ENCODE measurements around the gene CGB8.
"Not testable (repeated sequence)": the region's sequence is repeated elsewhere in the genome, so short reads cannot be mapped to it uniquely, and the experiment has no call there.

The CGB8 gene

DNA sequence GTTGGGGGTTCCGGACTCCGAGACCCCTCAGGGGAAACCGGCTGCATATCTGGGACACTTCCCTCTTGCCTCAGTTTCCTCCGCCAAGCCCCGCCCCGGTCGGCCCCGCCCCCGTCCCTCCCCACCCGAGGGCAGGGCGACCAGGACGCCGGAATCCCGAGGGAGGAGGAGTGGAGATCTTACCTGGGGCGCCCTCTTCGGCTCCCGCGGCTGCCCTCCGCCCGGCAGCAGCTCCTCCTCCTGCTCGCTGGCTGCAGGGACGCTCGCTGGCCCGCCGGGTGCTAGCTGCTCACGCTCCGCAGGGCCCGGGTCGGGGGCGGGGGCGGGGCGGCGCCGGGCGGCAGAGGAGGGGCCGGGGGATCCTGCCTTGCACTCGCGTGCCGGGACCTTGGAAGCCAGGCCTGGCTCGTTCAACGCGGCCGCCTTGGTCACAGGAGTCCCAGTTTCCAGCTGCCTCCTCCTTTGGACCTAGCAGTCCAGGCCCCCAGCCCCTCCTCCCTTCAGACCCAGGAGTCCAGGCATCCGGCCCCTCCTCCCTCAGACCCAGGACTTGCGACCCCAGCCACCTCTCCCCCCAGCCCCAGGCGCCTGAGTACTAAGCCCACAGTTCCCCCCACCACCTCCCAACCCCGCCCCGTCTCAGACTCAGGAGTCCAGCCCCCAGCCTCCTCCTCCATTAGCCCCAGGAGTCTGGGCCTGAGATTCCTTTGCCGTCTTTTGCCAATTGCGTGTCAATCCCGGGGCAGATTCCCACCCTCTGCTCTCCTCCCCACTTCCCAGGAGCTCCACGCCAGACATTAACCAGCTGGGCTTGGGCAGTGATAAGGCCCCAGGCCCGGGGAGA lies 16.1 kb upstream of the CGB8 start, which contains the start of gene NTF4:
Gene NTF4, minus strand, starts transcription at position 51 of the 844 bp plus-strand sequence. CDS start 2,821 bp downstream, outside the sequence.
- Histone ChIP-seq H3K4me1 (ENCODE audit: insufficient read depth, insufficient read length) (peaks cover 19% of the 10 kb centered on the region), H3K4me3 (ENCODE audit: insufficient read length, low read depth) (peak within 1 kb of the TSS; percentile 18), H3K9me3 (ENCODE audit: insufficient read depth, low read length) (no peaks in the 10 kb centered on the region; the same call in 1 of the 2 replicates), H3K27me3 (ENCODE audit: insufficient read depth, insufficient read length) (peaks cover 14% of the 10 kb centered on the region), H3K9ac (ENCODE audit: insufficient read length, low read depth) (peak within 1 kb of the TSS; percentile 70), H3K36me3 (ENCODE audit: insufficient read depth, insufficient read length, low read length) (no peaks in the 10 kb centered on the region)
- no peak for TF ChIP-seq SUZ12 (IDR thresholded peaks at IDR 0.05; ENCODE audit: extremely low read depth, insufficient read depth, insufficient read length)
- no peak for TF ChIP-seq ZNF274 (IDR thresholded peaks at IDR 0.05; ENCODE audit: low read depth, low read length)
- no peak for TF ChIP-seq YY1 (IDR thresholded peaks at IDR 0.05; ENCODE audit: insufficient read depth, insufficient read length)
- DNase-seq (ENCODE audit: low read depth, low spot score) = no peak

- Histone ChIP-seq H3K9ac (ENCODE audit: insufficient read length, low read depth) (peak overlapping the region; percentile 56), H3K27me3 (ENCODE audit: insufficient read depth, insufficient read length) (peaks cover 11% of the 10 kb centered on the region), H3K4me1 (ENCODE audit: insufficient read depth, insufficient read length) (peaks cover 19% of the 10 kb centered on the region), H3K9me3 (ENCODE audit: insufficient read depth, low read length) (no peaks in the 10 kb centered on the region), H3K36me3 (ENCODE audit: insufficient read depth, insufficient read length, low read length) (no peaks in the 10 kb centered on the region), H3K4me3 (ENCODE audit: insufficient read length, low read depth) (peak overlapping the region; percentile 9)
- TF ChIP-seq ZNF274 (IDR thresholded peaks at IDR 0.05; ENCODE audit: low read depth, low read length) = no peak
- TF ChIP-seq SUZ12 (IDR thresholded peaks at IDR 0.05; ENCODE audit: extremely low read depth, insufficient read depth, insufficient read length) = no peak
- no peak for TF ChIP-seq YY1 (IDR thresholded peaks at IDR 0.05; ENCODE audit: insufficient read depth, insufficient read length)
- no peak for DNase-seq (ENCODE audit: low read depth, low spot score)
Observed at GRCh38 chr19:49064029-49064629, 15.2 kb upstream of the CGB8 start.

- no peak overlapping the region for H3K4me3 ChIP-seq (ENCODE audit: insufficient read length, low read depth)
- peaks cover 31% of the 10 kb centered on the region for H3K27me3 ChIP-seq (ENCODE audit: insufficient read depth, insufficient read length)
- H3K36me3 ChIP-seq (ENCODE audit: insufficient read depth, insufficient read length, low read length) = no peaks in the 10 kb centered on the region
- TF ChIP-seq SUZ12 (IDR thresholded peaks at IDR 0.05; ENCODE audit: extremely low read depth, insufficient read depth, insufficient read length) (no peak), ZNF274 (IDR thresholded peaks at IDR 0.05; ENCODE audit: low read depth, low read length) (no peak), YY1 (IDR thresholded peaks at IDR 0.05; ENCODE audit: insufficient read depth, insufficient read length) (no peak)
- no peak for DNase-seq (ENCODE audit: low read depth, low spot score)
- no peak overlapping the region for H3K9ac ChIP-seq (ENCODE audit: insufficient read length, low read depth)
- no peaks in the 10 kb centered on the region for H3K9me3 ChIP-seq (ENCODE audit: insufficient read depth, low read length)
- H3K4me1 ChIP-seq (ENCODE audit: insufficient read depth, insufficient read length) = peaks cover 21% of the 10 kb centered on the region
Observed at GRCh38 chr19:49061445-49061844, 12.5 kb upstream of the CGB8 start.

GRCh38 chr19:49061000-49061399 lies 12.1 kb upstream of the CGB8 start:
- Histone ChIP-seq H3K9ac (ENCODE audit: insufficient read length, low read depth) (no peak overlapping the region), H3K36me3 (ENCODE audit: insufficient read depth, insufficient read length, low read length) (no peaks in the 10 kb centered on the region), H3K9me3 (ENCODE audit: insufficient read depth, low read length) (no peaks in the 10 kb centered on the region), H3K27me3 (ENCODE audit: insufficient read depth, insufficient read length) (peaks cover 36% of the 10 kb centered on the region), H3K4me1 (ENCODE audit: insufficient read depth, insufficient read length) (peaks cover 18% of the 10 kb centered on the region), H3K4me3 (ENCODE audit: insufficient read length, low read depth) (no peak overlapping the region)
- DNase-seq (ENCODE audit: low read depth, low spot score) = no peak
- TF ChIP-seq SUZ12 (IDR thresholded peaks at IDR 0.05; ENCODE audit: extremely low read depth, insufficient read depth, insufficient read length) = no peak
- TF ChIP-seq ZNF274 (IDR thresholded peaks at IDR 0.05; ENCODE audit: low read depth, low read length) = no peak
- no peak for TF ChIP-seq YY1 (IDR thresholded peaks at IDR 0.05; ENCODE audit: insufficient read depth, insufficient read length)

DNA sequence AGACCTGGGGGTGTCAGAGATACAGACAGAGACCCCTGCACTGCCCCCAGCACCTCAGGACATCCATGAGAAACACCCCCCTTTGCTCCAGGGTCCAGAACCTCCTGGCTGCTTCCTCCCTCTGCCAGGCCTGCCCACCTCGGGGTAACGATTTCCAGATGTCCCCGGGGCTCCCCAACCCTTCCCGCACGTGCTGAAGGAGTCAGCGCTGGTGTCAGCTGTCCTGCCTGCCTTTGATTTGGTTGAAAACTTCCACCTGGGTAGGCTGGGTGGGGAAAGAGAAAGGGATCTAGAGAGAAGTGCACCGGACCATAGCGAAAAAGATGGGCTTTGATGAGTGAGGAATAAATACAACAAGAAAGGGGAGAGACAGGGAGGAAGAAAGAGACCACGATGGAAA lies 10.1 kb upstream of the CGB8 start:
- Histone ChIP-seq H3K27me3 (ENCODE audit: insufficient read depth, insufficient read length) (peaks cover 48% of the 10 kb centered on the region), H3K4me3 (ENCODE audit: insufficient read length, low read depth) (no peak overlapping the region), H3K36me3 (ENCODE audit: insufficient read depth, insufficient read length, low read length) (no peaks in the 10 kb centered on the region), H3K9me3 (ENCODE audit: insufficient read depth, low read length) (no peaks in the 10 kb centered on the region), H3K9ac (ENCODE audit: insufficient read length, low read depth) (no peak overlapping the region), H3K4me1 (ENCODE audit: insufficient read depth, insufficient read length) (peaks cover 8% of the 10 kb centered on the region)
- TF ChIP-seq ZNF274 (IDR thresholded peaks at IDR 0.05; ENCODE audit: low read depth, low read length) = no peak
- no peak for TF ChIP-seq YY1 (IDR thresholded peaks at IDR 0.05; ENCODE audit: insufficient read depth, insufficient read length)
- no peak for TF ChIP-seq SUZ12 (IDR thresholded peaks at IDR 0.05; ENCODE audit: extremely low read depth, insufficient read depth, insufficient read length)
- DNase-seq (ENCODE audit: low read depth, low spot score) = no peak

- Histone ChIP-seq H3K36me3 (ENCODE audit: insufficient read depth, insufficient read length, low read length) (no peaks in the 10 kb centered on the region), H3K9ac (ENCODE audit: insufficient read length, low read depth) (no peak overlapping the region), H3K9me3 (ENCODE audit: insufficient read depth, low read length) (no peaks in the 10 kb centered on the region), H3K4me3 (ENCODE audit: insufficient read length, low read depth) (no peak overlapping the region), H3K4me1 (ENCODE audit: insufficient read depth, insufficient read length) (peaks cover 5% of the 10 kb centered on the region), H3K27me3 (ENCODE audit: insufficient read depth, insufficient read length) (peaks cover 48% of the 10 kb centered on the region)
- no peak for DNase-seq (ENCODE audit: low read depth, low spot score)
- TF ChIP-seq SUZ12 (IDR thresholded peaks at IDR 0.05; ENCODE audit: extremely low read depth, insufficient read depth, insufficient read length) (no peak), YY1 (IDR thresholded peaks at IDR 0.05; ENCODE audit: insufficient read depth, insufficient read length) (no peak), ZNF274 (IDR thresholded peaks at IDR 0.05; ENCODE audit: low read depth, low read length) (no peak)
Observed at GRCh38 chr19:49058562-49058961, 9.7 kb upstream of the CGB8 start.

GRCh38 chr19:49057636-49058234 lies 8.8 kb upstream of the CGB8 start, which contains the start of gene CGB7:
Gene CGB7 (minus strand): TSS chr19:49057749. CDS start chr19:49055375, 2,374 bp downstream.
- Histone ChIP-seq H3K36me3 (ENCODE audit: insufficient read depth, insufficient read length, low read length) (no peaks in the 10 kb centered on the region), H3K9me3 (ENCODE audit: insufficient read depth, low read length) (no peaks in the 10 kb centered on the region), H3K4me1 (ENCODE audit: insufficient read depth, insufficient read length) (peaks cover 5% of the 10 kb centered on the region), H3K4me3 (ENCODE audit: insufficient read length, low read depth) (peak within 1 kb of the TSS; percentile 36), H3K9ac (ENCODE audit: insufficient read length, low read depth) (peak within 1 kb of the TSS; percentile 70), H3K27me3 (ENCODE audit: insufficient read depth, insufficient read length) (peaks cover 48% of the 10 kb centered on the region)
- DNase-seq (ENCODE audit: low read depth, low spot score) = no peak
- TF ChIP-seq ZNF274 (IDR thresholded peaks at IDR 0.05; ENCODE audit: low read depth, low read length) (no peak), SUZ12 (IDR thresholded peaks at IDR 0.05; ENCODE audit: extremely low read depth, insufficient read depth, insufficient read length) (no peak), YY1 (IDR thresholded peaks at IDR 0.05; ENCODE audit: insufficient read depth, insufficient read length) (no peak)

- Histone ChIP-seq H3K27me3 (ENCODE audit: insufficient read depth, insufficient read length) (peaks cover 48% of the 10 kb centered on the region), H3K9ac (ENCODE audit: insufficient read length, low read depth) (peak overlapping the region; percentile 70), H3K4me3 (ENCODE audit: insufficient read length, low read depth) (peak overlapping the region; percentile 36)
- not testable (repeated sequence) for H3K9me3 ChIP-seq (ENCODE audit: insufficient read depth, low read length); H3K4me1 ChIP-seq (ENCODE audit: insufficient read depth, insufficient read length); DNase-seq (ENCODE audit: low read depth, low spot score); H3K36me3 ChIP-seq (ENCODE audit: insufficient read depth, insufficient read length, low read length)
Observed at GRCh38 chr19:49056902-49057596, 8.1 kb upstream of the CGB8 start.

All from NT2/D1 (cell line).